CD4-positive, alpha-beta T cell (primary cell): ENCODE results near the gene ETV5. TPM values are rescaled to one million over a fixed set of nuclear protein-coding genes. Genes with fewer than 3 reads are reported as not detected.

Experiments
- ATAC-seq: fragments of 200-7000 bp; cut with Tn5 transposase; one replicate; pipeline ENCODE4 v1.10.0; 2022; ENCODE audit warnings: mild to moderate bottlenecking; ENCODE audit not compliant: poor library complexity
- CTCF ChIA-PET: fragments of 350-600 bp; sonication (Branson Sonifier 250); formaldehyde crosslinking; loops from one replicate; lab custom pipeline; 2021; ENCODE audit warnings: antibody characterized with exemption, inconsistent platforms; lab: Charles Lee
- POLR2A ChIA-PET: fragments of 350-600 bp; sonication (Branson Sonifier 250); formaldehyde crosslinking; loops from one replicate; lab custom pipeline; 2021; ENCODE audit warnings: antibody characterized with exemption, inconsistent platforms; lab: Charles Lee
- DNase-seq, 14 experiments: peaks; one replicate each; pipeline ENCODE4 v3.0.0-alpha.2; 2013 to 2020; ENCODE audit warnings: mixed read lengths in 2 of 14
- H3K27ac ChIP-seq, 2 donors: one replicate each; pipeline versions ENCODE4 v1.5.1 to v1.7.0; 2013; ENCODE audit warnings: low read length in 2 of 2, low read depth in 1 of 2, mild to moderate bottlenecking in 1 of 2
- H3K27me3 ChIP-seq, 2 experiments: 1 replicate in 1 of 2; 2 replicates in 1 of 2; pipeline versions ENCODE4 v1.6.1 to v1.7.0; 2013; ENCODE audit warnings: low read length in 2 of 2, control low read depth in 1 of 2, mild to moderate bottlenecking in 1 of 2, moderate library complexity in 1 of 2; ENCODE audit not compliant: insufficient read depth in 2 of 2, control insufficient read depth in 1 of 2
- H3K36me3 ChIP-seq: one replicate; pipeline ENCODE4 v1.6.1; 2013; ENCODE audit warnings: low read length, control low read depth; ENCODE audit not compliant: insufficient read depth
- H3K4me1 ChIP-seq: one replicate; pipeline ENCODE4 v1.6.1; 2013; ENCODE audit warnings: low read length, control low read depth; ENCODE audit not compliant: insufficient read depth
- H3K4me3 ChIP-seq: one replicate; pipeline ENCODE4 v1.5.1; 2013; ENCODE audit warnings: mild to moderate bottlenecking, low read length, moderate library complexity
- H3K9me3 ChIP-seq, 2 experiments: 1 replicate in 1 of 2; 2 replicates in 1 of 2; pipeline versions ENCODE4 v1.6.1 to v1.7.0; 2013; ENCODE audit warnings: low read length in 2 of 2, mild to moderate bottlenecking in 2 of 2, control low read depth in 1 of 2, moderate library complexity in 1 of 2; ENCODE audit not compliant: control insufficient read depth in 1 of 2, insufficient read depth in 1 of 2
- H3K27ac Mint-ChIP-seq: one replicate; pipeline ENCODE4 v1.8.0; 2020; ENCODE audit warnings: mixed read lengths
- H3K27me3 Mint-ChIP-seq: one replicate; pipeline ENCODE4 v1.8.0; 2021; ENCODE audit warnings: mixed read lengths
- H3K36me3 Mint-ChIP-seq: one replicate; pipeline ENCODE4 v1.8.0; 2021; ENCODE audit warnings: low read depth, mixed read lengths
- H3K4me1 Mint-ChIP-seq: one replicate; pipeline ENCODE4 v1.8.0; 2021; ENCODE audit warnings: low read depth, mixed read lengths
- H3K4me3 Mint-ChIP-seq: one replicate; pipeline ENCODE4 v1.8.0; 2020; ENCODE audit warnings: mild to moderate bottlenecking, mixed read lengths
- H3K9me3 Mint-ChIP-seq: one replicate; pipeline ENCODE4 v1.8.0; 2020; ENCODE audit warnings: mixed read lengths
- CTCF ChIP-seq: fragments of 200-600 bp; IDR thresholded peaks from one replicate; pipeline ENCODE4 v1.8.0; 2022; ENCODE audit warnings: antibody characterized with exemption, mild to moderate bottlenecking
- intact Hi-C, 2 experiments: fragments of 100-400 bp; cut with DNase I in 1 of 2; cut with micrococcal nuclease in 1 of 2; formaldehyde crosslinking; loops; one replicate each; pipeline versions ENCODE4 v1.15.1 to v1.9.0; 2023 to 2025; cut with DNase I, micrococcal nuclease
- total RNA-seq, 174 experiments: library from RNA in 2 of 174; stranded (reverse) in 2 of 174; gene quantifications; one replicate each; pipeline ENCODE4 v1.2.3 and lab custom pipeline; 2021 to 2026

Gene ETV5
- total RNA-seq, 2 experiments from 2014 or later: not detected

GRCh38 chr3:186002884-186003472, 105.9 kb downstream of the ETV5 start:
- no peak for TF ChIP-seq CTCF
- intact Hi-C loops: no loop called here
- peaks cover 33% of the 10 kb centered on the region for H3K27me3 Mint-ChIP-seq

GRCh38 chr3:186001842-186002241, 107.0 kb downstream of the ETV5 start:
- CTCF ChIA-PET: no interaction called here
- intact Hi-C loops: no loop called here
- DNase-seq: no peak
- POLR2A ChIA-PET: no interaction called here
- Histone ChIP-seq H3K36me3 (no peaks in the 10 kb centered on the region), H3K27me3 (peaks cover 0 to 3% of the 10 kb centered on the region in 2 experiments), H3K4me1 (no peaks in the 10 kb centered on the region), H3K27ac (no peak overlapping the region), H3K9me3 (no peaks in the 10 kb centered on the region), H3K4me3 (no peak overlapping the region)
- peaks cover 29% of the 10 kb centered on the region for H3K27me3 Mint-ChIP-seq
- no peaks in the 10 kb centered on the region for H3K9me3 Mint-ChIP-seq
- no peak overlapping the region for H3K4me3 Mint-ChIP-seq
- H3K27ac Mint-ChIP-seq: no peak overlapping the region
- no peak for TF ChIP-seq CTCF
- no peaks in the 10 kb centered on the region for H3K36me3 Mint-ChIP-seq
- H3K4me1 Mint-ChIP-seq: no peaks in the 10 kb centered on the region
- no peak for ATAC-seq

More at GRCh38 chr3:186002884-186003472, 105.9 kb downstream of the ETV5 start:
- no peaks in the 10 kb centered on the region for H3K4me1 Mint-ChIP-seq
- ATAC-seq (no peak), DNase-seq (peak in 3 of 14 experiments; percentile 8 to 17 (median 16))
- Histone ChIP-seq H3K9me3 (no peaks in the 10 kb centered on the region), H3K27me3 (peaks cover 0 to 3% of the 10 kb centered on the region in 2 experiments), H3K27ac (no peak overlapping the region), H3K4me3 (no peak overlapping the region), H3K36me3 (no peaks in the 10 kb centered on the region), H3K4me1 (no peaks in the 10 kb centered on the region)
- ChIA-PET CTCF (no interaction called here), POLR2A (no interaction called here)
- no peaks in the 10 kb centered on the region for H3K36me3 Mint-ChIP-seq
- H3K9me3 Mint-ChIP-seq: no peaks in the 10 kb centered on the region
- no peak overlapping the region for H3K27ac Mint-ChIP-seq
- no peak overlapping the region for H3K4me3 Mint-ChIP-seq

- H3K4me1 ChIP-seq: no peaks in the 10 kb centered on the region
- no peaks in the 10 kb centered on the region for H3K9me3 Mint-ChIP-seq
- ChIA-PET CTCF (no interaction called here), POLR2A (no interaction called here)
- intact Hi-C loops: no loop called here
- H3K4me3 ChIP-seq: no peak overlapping the region
- H3K36me3 ChIP-seq: no peaks in the 10 kb centered on the region
- no peak for DNase-seq
- no peaks in the 10 kb centered on the region for H3K36me3 Mint-ChIP-seq
- peaks cover 29% of the 10 kb centered on the region for H3K27me3 Mint-ChIP-seq
- TF ChIP-seq CTCF: no peak
- H3K27ac Mint-ChIP-seq: no peak overlapping the region
- no peaks in the 10 kb centered on the region for H3K4me1 Mint-ChIP-seq
- peaks cover 0 to 3% of the 10 kb centered on the region in 2 experiments for H3K27me3 ChIP-seq
- no peak overlapping the region for H3K27ac ChIP-seq
- no peaks in the 10 kb centered on the region for H3K9me3 ChIP-seq
- ATAC-seq: no peak
- H3K4me3 Mint-ChIP-seq: no peak overlapping the region
Measured at GRCh38 chr3:185999221-185999620, 109.7 kb downstream of the ETV5 start.
